Activated T-cell treated with anti-CD3 and anti-CD28 coated beads, Interleukin-2, amount 50 U/mL, for 1 hour (primary cell): ENCODE data around the gene HDAC4.

Source experiments
- DNase-seq: peaks from one replicate; pipeline ENCODE4 v3.0.0-alpha.2; 2020

HDAC4 gene

GRCh38 chr2:239304533-239305221, 96.1 kb downstream of the HDAC4 start:
- peak; percentile 14 for DNase-seq

GRCh38 chr2:239303711-239304532, 96.9 kb downstream of the HDAC4 start:
- peak; percentile 17 for DNase-seq

GRCh38 chr2:239302808-239303557, 97.8 kb downstream of the HDAC4 start:
- peak; percentile 18 for DNase-seq

- DNase-seq: peak; percentile 13
Measured at GRCh38 chr2:239302083-239302807, 98.6 kb downstream of the HDAC4 start.

- peak; percentile 16 for DNase-seq
Measured at GRCh38 chr2:239300871-239301735, 99.7 kb downstream of the HDAC4 start.

- DNase-seq: no peak
Measured at GRCh38 chr2:239300242-239300641, 100.6 kb downstream of the HDAC4 start.

GRCh38 chr2:239299218-239299939, 101.4 kb downstream of the HDAC4 start:
- DNase-seq: no peak

GRCh38 chr2:239298116-239298804, 102.6 kb downstream of the HDAC4 start:
- DNase-seq: peak; percentile 73

GRCh38 chr2:239297142-239298004, 103.4 kb downstream of the HDAC4 start:
- DNase-seq: no peak

GRCh38 chr2:239296020-239296932, 104.5 kb downstream of the HDAC4 start:
- DNase-seq: no peak

GRCh38 chr2:239295377-239296019, 105.3 kb downstream of the HDAC4 start:
- DNase-seq: no peak

GRCh38 chr2:239294571-239295054, 106.2 kb downstream of the HDAC4 start:
- no peak for DNase-seq

- peak; percentile 61 for DNase-seq
Measured at GRCh38 chr2:239293775-239294430, 106.9 kb downstream of the HDAC4 start.

- no peak for DNase-seq
Measured at GRCh38 chr2:239292959-239293774, 107.7 kb downstream of the HDAC4 start.

GRCh38 chr2:239292531-239292930, 108.3 kb downstream of the HDAC4 start:
- no peak for DNase-seq
